Right lobe of liver (tissue), 4 donors: ENCODE measurements around the gene THSD7B.
"Not testable (repeated sequence)": the region's sequence is repeated elsewhere in the genome, so short reads cannot be mapped to it uniquely, and the experiment has no call there.

Source experiments
- CTCF ChIP-seq, 4 donors: fragments of 200-600 bp in 3 of 4; fragments of 450-650 bp in 1 of 4; IDR thresholded peaks; one replicate each; pipeline versions ENCODE4 v1.5.1 to v1.8.0; 2016 to 2022; ENCODE audit warnings: antibody characterized with exemption in 4 of 4, mild to moderate bottlenecking in 2 of 4
- POLR2A ChIP-seq: fragments of 450-650 bp; IDR thresholded peaks from one replicate; pipeline ENCODE4 v1.6.1; 2017; ENCODE audit warnings: antibody characterized with exemption, mild to moderate bottlenecking
- donor health status: DM: no; HTN: no; CAD: no.
- donor health status: DM: no; HTN: no; CAD: no.
- donor health status: DM: no; HTN: yes; CAD: no.

- TF ChIP-seq CTCF (IDR thresholded peaks at IDR 0.05); POLR2A: not testable (repeated sequence)
Measured at GRCh38 chr2:137101814-137102213, 336.5 kb downstream of the THSD7B start.
